ENCODE results near the gene STK11IP. TPM values are rescaled to one million over a fixed set of nuclear protein-coding genes. Genes with fewer than 3 reads are reported as not detected.

Gene STK11IP
- total RNA-seq, 4 donors from 2014 or later, result 12.3 to 21.3 (median 14.4) TPM

DNA sequence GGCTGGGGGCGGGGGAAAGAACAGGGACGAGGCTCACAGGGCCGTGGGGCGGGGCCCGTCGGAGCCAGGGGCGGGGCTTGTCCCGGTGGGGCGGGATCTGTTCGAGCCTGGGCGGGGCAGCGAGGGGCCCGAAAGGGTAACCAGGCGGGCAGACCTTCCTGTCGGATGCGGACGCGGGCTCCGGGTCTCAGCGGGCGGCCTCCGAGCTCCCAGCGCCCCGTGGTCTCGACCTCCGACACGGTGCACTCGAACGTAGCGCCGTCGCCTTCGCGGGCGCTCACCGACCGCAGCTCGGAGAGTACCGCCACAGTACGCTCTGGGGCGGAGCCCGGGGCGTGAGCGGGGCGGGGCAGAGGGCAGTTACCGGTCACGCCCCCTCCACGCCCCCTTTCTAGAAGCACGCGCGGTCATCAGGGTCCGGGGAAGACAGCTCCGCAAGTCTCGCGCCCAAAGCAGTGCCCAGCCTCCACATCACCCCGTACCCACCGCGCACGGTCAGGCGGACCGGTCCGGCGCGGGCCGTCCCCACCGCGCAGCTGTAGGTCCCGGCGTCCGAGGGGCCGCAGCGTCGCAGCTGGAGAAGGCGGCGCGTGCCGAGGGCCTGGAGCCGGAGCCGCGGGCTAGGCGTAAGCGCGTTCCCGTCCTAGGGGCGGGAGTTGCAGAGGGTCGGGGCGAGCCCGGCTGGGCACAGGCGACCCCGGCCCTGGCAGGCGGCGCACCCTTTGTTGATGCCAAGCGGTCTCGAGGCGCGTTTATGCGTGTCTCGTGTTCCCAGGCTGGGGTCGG lies 45.1 kb upstream of the STK11IP start:
- Histone ChIP-seq H3K4me3 (peak overlapping the region; percentile 50 to 81 (median 60)), H3K27ac (peak overlapping the region; percentile 35 to 86 (median 66)), H3K9me3 (no peaks in the 10 kb centered on the region), H3K4me1 (peaks cover 17 to 25% (median 18%) of the 10 kb centered on the region in 3 donors), H3K36me3 (peaks cover 0 to 4% (median 0%) of the 10 kb centered on the region in 3 donors), H3K27me3 (peaks cover 0 to 61% (median 3%) of the 10 kb centered on the region in 4 donors)
- DNase-seq, result peak; percentile 26
- intact Hi-C loops (cut with DNase I), result no loop called here
- TF ChIP-seq, protein P1, sequence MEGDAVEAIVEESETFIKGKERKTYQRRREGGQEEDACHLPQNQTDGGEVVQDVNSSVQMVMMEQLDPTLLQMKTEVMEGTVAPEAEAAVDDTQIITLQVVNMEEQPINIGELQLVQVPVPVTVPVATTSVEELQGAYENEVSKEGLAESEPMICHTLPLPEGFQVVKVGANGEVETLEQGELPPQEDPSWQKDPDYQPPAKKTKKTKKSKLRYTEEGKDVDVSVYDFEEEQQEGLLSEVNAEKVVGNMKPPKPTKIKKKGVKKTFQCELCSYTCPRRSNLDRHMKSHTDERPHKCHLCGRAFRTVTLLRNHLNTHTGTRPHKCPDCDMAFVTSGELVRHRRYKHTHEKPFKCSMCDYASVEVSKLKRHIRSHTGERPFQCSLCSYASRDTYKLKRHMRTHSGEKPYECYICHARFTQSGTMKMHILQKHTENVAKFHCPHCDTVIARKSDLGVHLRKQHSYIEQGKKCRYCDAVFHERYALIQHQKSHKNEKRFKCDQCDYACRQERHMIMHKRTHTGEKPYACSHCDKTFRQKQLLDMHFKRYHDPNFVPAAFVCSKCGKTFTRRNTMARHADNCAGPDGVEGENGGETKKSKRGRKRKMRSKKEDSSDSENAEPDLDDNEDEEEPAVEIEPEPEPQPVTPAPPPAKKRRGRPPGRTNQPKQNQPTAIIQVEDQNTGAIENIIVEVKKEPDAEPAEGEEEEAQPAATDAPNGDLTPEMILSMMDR (IDR thresholded peaks at IDR 0.05), result no peak
- TF ChIP-seq POLR2A (IDR thresholded peaks at IDR 0.05), result no peak
- WGBS, 2 donors, result 3% methylated on average over 7 of the region's 99 CpGs; no CpG with 5 or more reads in 1 of the 2 donors

GRCh38 chr2:219553168-219553417 lies 44.6 kb upstream of the STK11IP start:
- Histone ChIP-seq H3K36me3 (peaks cover 0 to 4% (median 0%) of the 10 kb centered on the region in 3 donors), H3K27ac (peak overlapping the region in 2 of 4 donors; percentile 54 to 86), H3K27me3 (peaks cover 0 to 55% (median 3%) of the 10 kb centered on the region in 4 donors), H3K4me1 (peaks cover 17 to 25% (median 18%) of the 10 kb centered on the region in 3 donors), H3K9me3 (no peaks in the 10 kb centered on the region), H3K4me3 (peak overlapping the region; percentile 50 to 81 (median 60))
- no peak for TF ChIP-seq POLR2A (IDR thresholded peaks at IDR 0.05)
- TF ChIP-seq, protein P1 (IDR thresholded peaks at IDR 0.05), result no peak
- WGBS, 2 donors, result 44 to 58% methylated on average over 3 to 5 of the region's 7 CpGs
- DNase-seq, result no peak
- intact Hi-C loops (cut with DNase I), result no loop called here

DNA sequence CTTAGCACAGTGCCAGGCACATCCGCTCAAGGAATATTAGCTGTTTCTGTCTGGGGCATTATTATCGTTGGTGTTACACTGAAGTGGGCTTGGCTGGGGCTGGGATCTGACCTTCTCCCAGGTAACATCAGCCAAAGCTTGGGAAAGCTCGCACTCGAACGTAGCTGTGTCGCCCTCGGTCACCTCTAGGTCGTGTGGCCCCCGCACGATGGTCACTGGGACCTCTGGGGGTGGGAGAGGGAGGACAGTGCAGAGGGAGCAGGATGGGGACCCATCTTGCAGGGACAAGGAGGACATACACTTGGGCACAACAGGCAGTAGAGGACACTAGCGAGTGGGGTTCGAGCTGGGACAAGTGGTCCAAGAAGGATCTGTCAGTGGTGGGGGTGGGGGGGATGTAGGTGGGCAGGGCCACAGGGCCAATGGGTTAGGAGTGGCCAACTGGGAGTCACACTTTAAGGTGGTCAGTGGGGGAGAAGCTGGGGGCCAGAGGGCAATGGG lies 44.1 kb upstream of the STK11IP start:
- peaks cover 0 to 55% (median 3%) of the 10 kb centered on the region in 4 donors for H3K27me3 ChIP-seq
- no peaks in the 10 kb centered on the region for H3K9me3 ChIP-seq
- H3K4me3 ChIP-seq, result no peak overlapping the region
- TF ChIP-seq POLR2A (IDR thresholded peaks at IDR 0.05), result no peak
- TF ChIP-seq, protein P1 (IDR thresholded peaks at IDR 0.05), result no peak
- intact Hi-C loops (cut with DNase I), result no loop called here
- no peak for DNase-seq
- H3K36me3 ChIP-seq, result peaks cover 0 to 4% (median 0%) of the 10 kb centered on the region in 3 donors
- H3K27ac ChIP-seq, result no peak overlapping the region
- peaks cover 17 to 25% (median 18%) of the 10 kb centered on the region in 3 donors for H3K4me1 ChIP-seq
- 81% methylated on average over 12 of the region's 12 CpGs for WGBS, 2 donors

- Histone ChIP-seq H3K4me1 (peaks cover 17 to 25% (median 18%) of the 10 kb centered on the region in 3 donors), H3K27me3 (peaks cover 0 to 52% (median 3%) of the 10 kb centered on the region in 4 donors), H3K27ac (no peak overlapping the region), H3K36me3 (peaks cover 0 to 4% (median 0%) of the 10 kb centered on the region in 3 donors), H3K4me3 (no peak overlapping the region), H3K9me3 (no peaks in the 10 kb centered on the region)
- DNase-seq, result no peak
- intact Hi-C loops (cut with DNase I), result no loop called here
- 87 to 94% methylated on average over 6 to 7 of the region's 15 CpGs for WGBS, 2 donors
- TF ChIP-seq, protein P1 (IDR thresholded peaks at IDR 0.05), result no peak
- no peak for TF ChIP-seq POLR2A (IDR thresholded peaks at IDR 0.05)
Measured at GRCh38 chr2:219554350-219554749, 43.3 kb upstream of the STK11IP start.

DNA sequence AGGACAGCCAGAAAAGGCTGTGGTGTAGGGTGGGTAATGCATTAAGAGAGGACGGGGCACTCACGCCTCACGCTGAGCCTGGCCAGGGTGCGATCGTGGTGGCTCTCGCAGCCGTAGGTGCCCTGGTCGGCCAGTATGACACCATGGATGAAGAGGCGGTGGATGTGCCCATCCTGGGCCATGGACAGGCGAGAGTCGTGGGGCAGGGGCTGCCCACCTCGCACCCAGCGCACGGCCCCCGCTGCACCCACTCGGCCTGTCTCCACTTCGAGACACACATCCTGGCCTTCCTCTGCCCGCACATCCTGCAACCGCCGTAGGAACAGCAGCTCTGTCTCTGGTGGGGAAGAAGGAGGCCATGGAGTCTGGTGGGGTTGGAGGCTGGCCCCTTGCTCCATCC lies 41.7 kb upstream of the STK11IP start:
- 91 to 96% methylated on average over 9 to 20 of the region's 20 CpGs for WGBS, 2 donors
- intact Hi-C loops (cut with DNase I), result no loop called here
- H3K4me3 ChIP-seq, result no peak overlapping the region
- H3K4me1 ChIP-seq, result peaks cover 17 to 32% (median 18%) of the 10 kb centered on the region in 3 donors
- no peaks in the 10 kb centered on the region for H3K9me3 ChIP-seq
- TF ChIP-seq, protein P1 (IDR thresholded peaks at IDR 0.05), result no peak
- TF ChIP-seq POLR2A (IDR thresholded peaks at IDR 0.05), result no peak
- H3K36me3 ChIP-seq, result peaks cover 0 to 4% (median 0%) of the 10 kb centered on the region in 3 donors
- H3K27ac ChIP-seq, result no peak overlapping the region
- no peak for DNase-seq
- peaks cover 0 to 37% (median 3%) of the 10 kb centered on the region in 4 donors for H3K27me3 ChIP-seq

Data from esophagus squamous epithelium (tissue), 5 donors.